Right cardiac atrium (tissue), 5 donors: ENCODE data around the gene SHANK3. TPM values are rescaled to one million over a fixed set of nuclear protein-coding genes. Genes with fewer than 3 reads are reported as not detected.

Source experiments
- ATAC-seq, 2 donors: fragments of 200-7000 bp; cut with Tn5 transposase; one replicate each; pipeline versions ENCODE4 v1.8.0 to v1.9.1; 2020; ENCODE audit warnings: moderate library complexity in 2 of 2, mild to moderate bottlenecking in 1 of 2
- DNase-seq, 3 donors: peaks; one replicate each; pipeline ENCODE4 v3.0.0-alpha.2; 2020
- H3K27ac ChIP-seq: one replicate; pipeline ENCODE4 v1.5.1; 2013; ENCODE audit warnings: mild to moderate bottlenecking, low read length, control low read depth, moderate library complexity
- H3K27me3 ChIP-seq: one replicate; pipeline ENCODE4 v1.6.1; 2013; ENCODE audit not compliant: control insufficient read depth, insufficient read depth
- H3K4me1 ChIP-seq: one replicate; pipeline ENCODE4 v1.6.1; 2013; ENCODE audit warnings: low read length; ENCODE audit not compliant: control insufficient read depth, insufficient read depth
- H3K4me3 ChIP-seq: one replicate; pipeline ENCODE4 v1.5.1; 2013; ENCODE audit warnings: low read length, control low read depth
- H3K9me3 ChIP-seq: one replicate; pipeline ENCODE4 v1.6.1; 2013; ENCODE audit warnings: low read length; ENCODE audit not compliant: control insufficient read depth
- WGBS: extraction: QIAGEN DNeasy Blood & Tissue Kit; methylation state at CpG from one replicate; pipeline ENCODE4 v1.1.7; 2013; 5-methylcytosine and 5-hydroxymethylcytosine counted together
- intact Hi-C, 4 donors: fragments of 100-400 bp; cut with DNase I; formaldehyde crosslinking; loops; one replicate each; pipeline versions ENCODE4 v1.11.0 to v1.14.0; 2022 to 2023
- polyA plus RNA-seq: library from polyadenylated mRNA; stranded (reverse); fragments of 200-250 nt; gene quantifications from one replicate; pipeline ENCODE4 v1.2.3, GENCODE V29; 2013
- total RNA-seq, 4 donors: library from RNA; stranded (reverse); fragmentation: NEBNext Ultra II Directional; extraction: Animal tissue kit (Norgen Biotek cat#: 25700); gene quantifications; one replicate each; pipeline ENCODE4 v1.2.1, GENCODE V29; 2021
- donor health status: healthy with polysubstance abuse.
- donor health status: DM: no; HTN: yes; CAD: no.
- donor health status: DM: no; HTN: no; CAD: no.
- donor health status: DM: no; HTN: yes; CAD: no; lungs with severe emphysema.
- donor health status: DM: yes; HTN: yes; CAD: no.

SHANK3 gene
- total and polyA plus RNA-seq, 5 donors, result 18.7 to 28.9 (median 26.7) TPM

GRCh38 chr22:50710221-50710620, 37.6 kb downstream of the SHANK3 start:
- Histone ChIP-seq H3K27ac (no peak overlapping the region), H3K27me3 (no peaks in the 10 kb centered on the region), H3K4me1 (peaks cover 6% of the 10 kb centered on the region), H3K4me3 (no peak overlapping the region), H3K9me3 (no peaks in the 10 kb centered on the region)
- ATAC-seq (no peak), DNase-seq (peak in 2 of 3 donors; percentile 16 to 46)
- 65% methylated on average over 6 of the region's 6 CpGs for WGBS
- intact Hi-C loops, result no loop called here

- peak; percentile 5 to 30 (median 9) for DNase-seq
- H3K4me1 ChIP-seq, result peaks cover 6% of the 10 kb centered on the region
- intact Hi-C loops, result no loop called here
- ATAC-seq, result no peak
- H3K27ac ChIP-seq, result no peak overlapping the region
- H3K27me3 ChIP-seq, result no peaks in the 10 kb centered on the region
- no peaks in the 10 kb centered on the region for H3K9me3 ChIP-seq
- 94% methylated on average over 38 of the region's 38 CpGs for WGBS
- H3K4me3 ChIP-seq, result no peak overlapping the region
Measured at GRCh38 chr22:50710886-50711285, 38.3 kb downstream of the SHANK3 start.

GRCh38 chr22:50711446-50712340, 39.1 kb downstream of the SHANK3 start:
- H3K27ac ChIP-seq, result no peak overlapping the region
- peaks cover 6% of the 10 kb centered on the region for H3K4me1 ChIP-seq
- no peaks in the 10 kb centered on the region for H3K27me3 ChIP-seq
- no peaks in the 10 kb centered on the region for H3K9me3 ChIP-seq
- ATAC-seq (peak in 1 of 2 donors; percentile 2), DNase-seq (peak; percentile 10 to 45 (median 37))
- intact Hi-C loops, result no loop called here
- WGBS, result 71% methylated on average over 16 of the region's 16 CpGs
- no peak overlapping the region for H3K4me3 ChIP-seq

GRCh38 chr22:50712341-50713007, 39.9 kb downstream of the SHANK3 start:
- H3K27ac ChIP-seq, result no peak overlapping the region
- no peak for ATAC-seq
- WGBS, result 64% methylated on average over 9 of the region's 9 CpGs
- intact Hi-C loops, result no loop called here
- peaks cover 6% of the 10 kb centered on the region for H3K4me1 ChIP-seq
- H3K27me3 ChIP-seq, result no peaks in the 10 kb centered on the region
- H3K4me3 ChIP-seq, result no peak overlapping the region
- no peaks in the 10 kb centered on the region for H3K9me3 ChIP-seq
- DNase-seq, result peak; percentile 4 to 16 (median 5)

GRCh38 chr22:50713008-50713385, 40.4 kb downstream of the SHANK3 start:
- intact Hi-C loops, result no loop called here
- ATAC-seq (no peak), DNase-seq (peak; percentile 8 to 34 (median 11))
- Histone ChIP-seq H3K9me3 (no peaks in the 10 kb centered on the region), H3K4me1 (peaks cover 6% of the 10 kb centered on the region), H3K4me3 (no peak overlapping the region), H3K27me3 (no peaks in the 10 kb centered on the region), H3K27ac (peak overlapping the region; percentile 10)
- 65% methylated on average over 13 of the region's 13 CpGs for WGBS

- Histone ChIP-seq H3K4me3 (no peak overlapping the region), H3K27ac (peak overlapping the region; percentile 21), H3K27me3 (no peaks in the 10 kb centered on the region), H3K4me1 (peaks cover 6% of the 10 kb centered on the region), H3K9me3 (no peaks in the 10 kb centered on the region)
- intact Hi-C loops, result no loop called here
- ATAC-seq (peak; percentile 62 to 72), DNase-seq (peak; percentile 9 to 39 (median 21))
- 62% methylated on average over 5 of the region's 5 CpGs for WGBS
Measured at GRCh38 chr22:50713571-50714056, 41.0 kb downstream of the SHANK3 start.

- Histone ChIP-seq H3K4me3 (no peak overlapping the region), H3K27me3 (no peaks in the 10 kb centered on the region), H3K9me3 (no peaks in the 10 kb centered on the region), H3K27ac (peak overlapping the region; percentile 44), H3K4me1 (peaks cover 6% of the 10 kb centered on the region)
- WGBS, result 85% methylated on average over 7 of the region's 7 CpGs
- intact Hi-C loops, result no loop called here
- DNase-seq (peak; percentile 6 to 50 (median 38)), ATAC-seq (peak in 1 of 2 donors; percentile 11)
Measured at GRCh38 chr22:50714150-50714549, 41.5 kb downstream of the SHANK3 start.

GRCh38 chr22:50714631-50715179, 42.1 kb downstream of the SHANK3 start:
- intact Hi-C loops, result no loop called here
- ATAC-seq (no peak), DNase-seq (peak; percentile 12 to 51 (median 22))
- H3K4me1 ChIP-seq, result peaks cover 6% of the 10 kb centered on the region
- no peaks in the 10 kb centered on the region for H3K27me3 ChIP-seq
- WGBS, result 91% methylated on average over 22 of the region's 22 CpGs
- H3K9me3 ChIP-seq, result no peaks in the 10 kb centered on the region
- H3K4me3 ChIP-seq, result no peak overlapping the region
- peak overlapping the region; percentile 44 for H3K27ac ChIP-seq

GRCh38 chr22:50715250-50715649, 42.6 kb downstream of the SHANK3 start:
- peak; percentile 11 to 23 (median 11) for DNase-seq
- intact Hi-C loops, result no loop called here
- peaks cover 6% of the 10 kb centered on the region for H3K4me1 ChIP-seq
- H3K4me3 ChIP-seq, result no peak overlapping the region
- H3K9me3 ChIP-seq, result no peaks in the 10 kb centered on the region
- ATAC-seq, result no peak
- H3K27me3 ChIP-seq, result no peaks in the 10 kb centered on the region
- no peak overlapping the region for H3K27ac ChIP-seq
- WGBS, result 83% methylated on average over 9 of the region's 9 CpGs

GRCh38 chr22:50715776-50716175, 43.2 kb downstream of the SHANK3 start:
- Histone ChIP-seq H3K4me3 (no peak overlapping the region), H3K27me3 (no peaks in the 10 kb centered on the region), H3K4me1 (peaks cover 6% of the 10 kb centered on the region), H3K27ac (no peak overlapping the region), H3K9me3 (no peaks in the 10 kb centered on the region)
- 89% methylated on average over 7 of the region's 7 CpGs for WGBS
- DNase-seq (peak; percentile 7 to 39 (median 26)), ATAC-seq (no peak)
- intact Hi-C loops, result no loop called here
